LNCAP (cell line): ENCODE results near the gene KLF11.

Experiments
- TF ChIP-seq, protein P1 (sequence below): fragments of 450-650 bp; IDR thresholded peaks from 2 replicates; pipeline ENCODE4 v1.5.1; 2017; ENCODE audit warnings: mild to moderate bottlenecking

The KLF11 gene

DNA sequence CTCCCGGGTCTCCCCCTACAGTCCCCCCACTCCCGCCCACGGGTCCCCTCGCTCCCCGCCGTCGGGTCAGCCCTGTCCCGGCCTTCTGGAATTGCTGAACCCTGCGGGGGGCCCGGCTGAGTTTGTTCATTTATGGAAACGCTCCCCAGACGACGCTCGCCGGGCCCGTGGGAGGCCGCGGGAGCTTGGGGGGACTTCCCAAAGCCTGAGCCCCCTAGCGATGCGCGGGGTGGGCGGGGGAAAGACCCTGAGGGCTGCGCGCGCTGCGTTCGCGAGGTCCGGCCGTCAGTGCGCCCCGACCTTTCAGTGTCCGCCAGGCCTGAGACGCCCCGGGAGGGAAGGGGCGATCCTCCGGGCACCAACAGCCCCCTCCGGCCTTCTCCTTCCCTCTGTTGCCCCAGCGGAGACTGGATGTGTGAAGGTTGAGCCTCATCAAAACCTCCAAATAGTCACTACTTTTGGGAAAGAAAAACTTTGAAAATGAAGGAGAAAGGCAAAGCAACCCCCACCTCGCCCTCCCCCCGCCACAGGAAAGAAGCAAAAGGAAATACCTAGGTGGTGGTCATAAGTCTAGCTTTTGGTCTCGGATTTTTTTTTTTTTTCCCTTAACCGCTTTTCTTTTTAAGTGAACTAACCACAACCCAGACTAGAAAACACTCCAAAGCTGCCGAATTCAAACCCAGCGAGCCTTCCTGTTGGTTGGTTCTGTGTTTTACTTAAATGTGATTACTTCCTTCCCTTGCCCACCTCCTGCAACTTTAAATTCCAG, 37.4 kb downstream of the KLF11 start:
- TF ChIP-seq, protein P1, sequence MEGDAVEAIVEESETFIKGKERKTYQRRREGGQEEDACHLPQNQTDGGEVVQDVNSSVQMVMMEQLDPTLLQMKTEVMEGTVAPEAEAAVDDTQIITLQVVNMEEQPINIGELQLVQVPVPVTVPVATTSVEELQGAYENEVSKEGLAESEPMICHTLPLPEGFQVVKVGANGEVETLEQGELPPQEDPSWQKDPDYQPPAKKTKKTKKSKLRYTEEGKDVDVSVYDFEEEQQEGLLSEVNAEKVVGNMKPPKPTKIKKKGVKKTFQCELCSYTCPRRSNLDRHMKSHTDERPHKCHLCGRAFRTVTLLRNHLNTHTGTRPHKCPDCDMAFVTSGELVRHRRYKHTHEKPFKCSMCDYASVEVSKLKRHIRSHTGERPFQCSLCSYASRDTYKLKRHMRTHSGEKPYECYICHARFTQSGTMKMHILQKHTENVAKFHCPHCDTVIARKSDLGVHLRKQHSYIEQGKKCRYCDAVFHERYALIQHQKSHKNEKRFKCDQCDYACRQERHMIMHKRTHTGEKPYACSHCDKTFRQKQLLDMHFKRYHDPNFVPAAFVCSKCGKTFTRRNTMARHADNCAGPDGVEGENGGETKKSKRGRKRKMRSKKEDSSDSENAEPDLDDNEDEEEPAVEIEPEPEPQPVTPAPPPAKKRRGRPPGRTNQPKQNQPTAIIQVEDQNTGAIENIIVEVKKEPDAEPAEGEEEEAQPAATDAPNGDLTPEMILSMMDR: no peak

DNA sequence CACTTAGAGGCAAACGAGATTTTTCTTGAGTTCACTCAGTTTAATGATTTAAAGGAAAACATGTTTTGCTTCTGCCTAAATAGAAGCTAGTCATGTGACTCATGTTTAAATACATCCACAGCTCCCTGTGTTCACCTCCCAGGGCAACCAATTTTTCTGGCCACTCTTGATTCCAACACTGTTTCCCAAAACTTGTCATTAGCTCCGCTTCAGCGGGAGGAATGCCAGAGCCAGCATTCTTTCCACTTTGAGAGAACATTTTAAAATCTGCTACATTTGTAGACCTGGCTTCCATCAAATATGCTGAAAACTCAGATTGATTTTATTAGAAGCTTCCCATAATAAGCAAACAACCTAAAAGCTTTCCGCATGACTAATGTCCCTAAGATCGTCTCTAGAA, 39.7 kb downstream of the KLF11 start:
- TF ChIP-seq, protein P1: no peak

DNA sequence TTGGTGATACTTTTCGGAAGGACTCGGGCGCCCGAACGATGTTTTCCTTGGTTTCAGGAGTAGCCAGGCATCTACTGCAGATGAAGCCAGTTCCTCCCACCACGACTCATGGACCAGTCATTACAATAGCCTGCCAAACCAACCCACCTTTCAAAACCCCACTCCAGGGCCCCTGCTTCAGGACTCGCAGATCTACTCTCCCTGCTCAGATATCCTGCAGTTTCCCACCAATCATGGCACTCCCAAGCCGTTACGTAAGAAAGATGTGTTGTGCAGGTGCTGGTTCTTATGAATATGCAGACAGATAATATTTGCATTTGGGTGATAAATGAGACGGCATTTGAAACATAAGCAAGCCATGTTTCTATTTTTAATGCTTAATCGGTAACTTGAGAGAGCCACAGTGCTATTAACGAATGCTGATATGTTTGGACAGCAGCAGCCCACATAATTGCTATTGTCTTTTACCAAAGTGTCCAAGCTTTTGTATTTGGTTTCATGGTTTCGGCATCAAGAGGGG, 40.4 kb downstream of the KLF11 start:
- TF ChIP-seq, protein P1: no peak

DNA sequence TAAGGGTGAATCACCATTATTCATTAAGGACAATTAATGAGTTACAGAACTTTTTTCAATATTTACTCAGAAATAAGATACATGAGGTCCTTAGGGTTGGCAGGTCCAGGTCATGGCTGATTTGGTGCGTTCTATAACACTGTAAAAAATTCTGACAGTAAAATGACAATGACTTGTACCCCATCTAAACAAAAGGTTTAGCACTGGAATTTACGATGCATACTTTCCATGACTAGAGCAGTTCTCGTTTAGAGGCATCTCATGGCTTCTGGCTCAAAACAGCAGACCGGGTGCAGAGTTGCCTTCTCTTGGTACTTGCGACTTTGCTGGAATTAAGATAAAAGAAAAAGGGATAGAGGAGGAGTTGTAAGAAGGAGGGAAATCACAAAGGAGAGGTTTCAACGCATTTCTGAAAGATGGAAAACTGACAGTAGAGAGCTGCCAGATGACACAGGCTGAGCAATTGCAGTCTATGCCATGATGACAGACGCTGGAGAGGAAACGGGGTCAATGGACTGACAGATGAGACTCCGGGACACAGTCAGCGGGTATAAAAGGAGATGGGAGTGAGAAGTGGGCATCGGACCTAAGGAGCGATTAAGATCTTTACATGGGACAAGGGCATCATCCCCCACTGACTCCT, 41.0 kb downstream of the KLF11 start:
- TF ChIP-seq, protein P1: no peak

DNA sequence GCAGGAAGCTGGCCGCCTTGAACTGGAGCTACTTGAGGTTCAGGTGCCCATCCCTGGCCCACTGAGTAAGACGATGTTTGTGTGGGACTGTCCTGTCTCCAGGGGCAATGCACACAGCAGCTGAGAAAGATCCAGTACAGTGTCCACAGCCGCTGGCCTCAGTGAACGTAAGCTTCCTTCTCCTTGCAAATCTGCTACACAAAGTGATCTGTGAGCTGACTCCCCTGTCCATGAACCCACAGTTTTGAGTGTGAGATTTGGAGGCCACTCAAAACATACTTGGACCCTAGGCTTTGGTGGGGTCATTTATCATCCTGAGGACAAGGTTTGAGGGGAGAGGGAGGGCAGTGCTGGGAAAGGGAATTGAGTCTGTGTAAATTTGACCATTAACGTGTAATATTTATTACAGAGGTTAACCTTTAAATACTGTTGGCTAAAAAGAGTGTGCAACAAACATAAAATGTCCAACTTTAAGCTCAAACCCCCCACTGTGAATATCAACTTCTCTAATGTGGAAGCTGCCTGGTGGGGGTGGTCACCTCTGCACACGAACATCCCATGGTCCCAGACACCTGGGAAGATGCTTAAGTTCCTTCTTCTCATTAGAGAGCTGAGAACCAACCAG, 41.8 kb downstream of the KLF11 start:
- TF ChIP-seq, protein P1: no peak

DNA sequence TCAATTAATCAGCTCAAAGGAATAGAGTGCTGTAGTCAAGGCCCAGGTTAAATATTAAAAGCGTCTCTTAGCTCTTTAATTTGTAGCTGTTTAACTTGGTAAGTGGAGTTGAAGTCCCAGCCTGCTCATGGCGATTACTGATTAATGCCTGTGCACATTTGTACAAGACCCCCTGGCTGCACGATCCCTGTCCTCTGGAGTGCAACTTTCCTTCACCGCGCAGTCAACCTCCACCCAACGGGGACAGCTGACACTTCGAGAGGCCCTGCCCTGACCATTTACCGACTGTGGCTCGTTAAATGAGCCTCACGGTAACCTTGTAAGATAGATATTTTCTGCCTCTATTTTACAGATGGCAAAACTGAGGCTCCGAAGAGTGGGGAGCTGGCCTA, 42.3 kb downstream of the KLF11 start:
- TF ChIP-seq, protein P1: no peak

DNA sequence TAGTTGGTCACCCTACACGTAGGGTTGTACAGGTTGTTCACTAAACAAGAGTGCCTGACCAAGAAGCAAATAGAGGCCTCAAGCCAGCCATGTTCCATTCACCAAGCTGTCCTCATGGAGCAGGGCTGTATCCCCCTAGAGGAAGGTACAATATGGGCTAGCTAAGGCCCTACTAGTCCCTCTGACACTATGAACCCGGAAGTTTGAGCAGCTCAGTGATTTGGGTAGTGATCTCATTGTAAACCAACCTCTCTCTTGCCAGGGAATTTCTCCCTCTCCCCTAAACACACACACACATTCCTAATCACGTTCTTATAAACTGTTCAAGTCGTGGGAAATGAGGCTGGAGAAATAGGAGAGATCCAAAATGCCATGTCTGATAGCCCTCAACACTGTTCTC, 43.6 kb downstream of the KLF11 start:
- TF ChIP-seq, protein P1: no peak
